ENCODE results near the gene LCN2.

DNA sequence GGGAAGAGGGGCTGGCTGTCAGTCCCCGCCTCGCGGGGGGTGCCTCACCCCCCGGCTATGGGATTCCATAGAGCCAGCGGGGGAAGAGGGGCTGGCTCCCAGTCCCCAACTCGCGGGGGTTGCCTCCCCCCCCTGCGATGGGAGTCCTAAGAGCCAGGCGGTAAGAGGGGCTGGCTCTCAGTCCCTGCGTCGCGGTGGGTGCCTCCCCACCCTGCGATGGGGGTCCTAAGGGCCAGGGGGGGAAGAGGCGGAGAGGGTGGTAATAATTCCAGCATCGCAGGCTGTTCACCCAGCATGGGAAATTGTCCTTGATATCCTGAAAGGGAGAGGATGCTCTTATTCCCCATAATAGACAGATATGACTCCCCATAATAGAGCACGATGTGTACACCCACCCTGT is 9.6 kb upstream of the LCN2 start:
- TF ChIP-seq, protein P1, sequence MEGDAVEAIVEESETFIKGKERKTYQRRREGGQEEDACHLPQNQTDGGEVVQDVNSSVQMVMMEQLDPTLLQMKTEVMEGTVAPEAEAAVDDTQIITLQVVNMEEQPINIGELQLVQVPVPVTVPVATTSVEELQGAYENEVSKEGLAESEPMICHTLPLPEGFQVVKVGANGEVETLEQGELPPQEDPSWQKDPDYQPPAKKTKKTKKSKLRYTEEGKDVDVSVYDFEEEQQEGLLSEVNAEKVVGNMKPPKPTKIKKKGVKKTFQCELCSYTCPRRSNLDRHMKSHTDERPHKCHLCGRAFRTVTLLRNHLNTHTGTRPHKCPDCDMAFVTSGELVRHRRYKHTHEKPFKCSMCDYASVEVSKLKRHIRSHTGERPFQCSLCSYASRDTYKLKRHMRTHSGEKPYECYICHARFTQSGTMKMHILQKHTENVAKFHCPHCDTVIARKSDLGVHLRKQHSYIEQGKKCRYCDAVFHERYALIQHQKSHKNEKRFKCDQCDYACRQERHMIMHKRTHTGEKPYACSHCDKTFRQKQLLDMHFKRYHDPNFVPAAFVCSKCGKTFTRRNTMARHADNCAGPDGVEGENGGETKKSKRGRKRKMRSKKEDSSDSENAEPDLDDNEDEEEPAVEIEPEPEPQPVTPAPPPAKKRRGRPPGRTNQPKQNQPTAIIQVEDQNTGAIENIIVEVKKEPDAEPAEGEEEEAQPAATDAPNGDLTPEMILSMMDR (conservative IDR thresholded peaks at IDR 0.05; ENCODE audit: low read depth, low read length), result no peak
- TF ChIP-seq EZH2 (IDR thresholded peaks at IDR 0.05; ENCODE audit: low read length, unreplicated experiment) (no peak), EZH2phosphoT487 (IDR thresholded peaks at IDR 0.05; ENCODE audit: borderline replicate concordance, low read length) (no peak)

Data from PC-3 (cell line).